GM18526 (cell line): Measurements from ENCODE around the gene CSF3.

ENCODE experiments used
- POLR2A ChIP-seq: IDR thresholded peaks from 3 replicates; pipeline ENCODE4 v1.6.1; 2011; ENCODE audit not compliant: insufficient read length; ENCODE audit errors: extremely low read depth

The CSF3 gene

DNA sequence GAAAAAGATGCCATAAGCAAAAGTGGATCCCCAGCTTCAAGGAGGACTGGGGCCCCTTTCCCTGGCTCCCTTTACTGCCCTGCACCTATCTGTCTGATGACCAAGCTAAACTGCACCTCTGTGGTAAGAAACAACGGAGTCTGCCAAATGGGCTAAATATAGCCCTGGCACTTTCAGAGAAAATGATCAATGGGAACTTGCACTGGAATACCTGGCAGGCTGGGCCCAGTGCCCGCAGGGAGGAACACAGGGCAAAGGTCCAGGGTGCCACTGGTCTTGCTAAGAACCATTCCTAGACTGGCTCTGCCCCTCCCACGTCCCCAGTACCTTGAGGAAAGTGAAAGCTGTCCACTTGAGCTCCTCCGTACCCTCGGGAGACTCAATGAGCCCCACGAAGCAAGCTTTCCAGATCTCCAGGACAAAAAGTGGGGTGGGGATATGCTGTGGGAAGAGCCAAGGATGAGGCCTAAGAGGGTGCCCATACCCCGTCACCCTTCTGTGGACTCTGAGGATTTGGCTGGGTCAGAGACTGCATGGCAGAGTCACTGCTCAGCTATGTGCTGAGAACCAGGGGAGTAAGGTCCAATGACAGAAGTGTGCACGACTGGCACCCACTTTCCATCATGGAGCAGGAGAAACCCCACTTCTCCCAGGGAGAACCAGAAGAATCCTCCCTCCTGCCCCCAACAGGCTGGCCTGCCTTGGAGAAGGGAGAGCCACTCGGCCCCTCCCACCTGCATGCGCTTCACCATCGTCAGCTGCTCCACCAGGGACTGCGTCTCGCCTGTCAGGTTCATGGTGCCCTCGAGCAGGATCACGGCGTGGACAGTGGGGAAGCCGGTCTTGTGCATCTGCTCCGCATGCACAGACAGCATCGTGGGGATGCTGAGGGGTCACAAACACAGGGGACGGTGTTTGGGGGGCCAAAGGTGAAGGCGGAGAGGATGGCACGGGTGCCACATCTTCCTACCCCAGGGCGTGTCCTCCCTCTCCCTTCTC is 17.4 kb downstream of the CSF3 start:
- TF ChIP-seq POLR2A = no peak

DNA sequence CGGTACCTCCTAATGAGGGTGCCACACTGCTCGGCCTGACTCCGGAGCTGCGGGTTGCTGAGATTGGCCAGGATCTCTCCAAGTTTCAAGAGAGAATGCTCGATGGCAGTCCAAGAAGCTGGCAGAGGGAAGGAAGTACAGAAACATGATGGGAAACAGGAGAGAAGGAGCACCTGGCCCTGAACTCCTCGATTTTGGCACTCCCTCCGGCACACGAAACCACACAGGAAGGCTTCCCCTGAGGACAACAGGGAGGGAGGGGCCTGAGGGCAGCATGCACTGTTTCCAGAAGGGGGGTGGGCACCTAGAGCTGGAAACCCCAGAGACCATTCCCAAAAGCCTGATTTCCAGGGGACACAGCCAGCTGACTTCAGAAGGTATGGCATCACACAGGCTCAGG is 18.1 kb downstream of the CSF3 start:
- TF ChIP-seq POLR2A = no peak

DNA sequence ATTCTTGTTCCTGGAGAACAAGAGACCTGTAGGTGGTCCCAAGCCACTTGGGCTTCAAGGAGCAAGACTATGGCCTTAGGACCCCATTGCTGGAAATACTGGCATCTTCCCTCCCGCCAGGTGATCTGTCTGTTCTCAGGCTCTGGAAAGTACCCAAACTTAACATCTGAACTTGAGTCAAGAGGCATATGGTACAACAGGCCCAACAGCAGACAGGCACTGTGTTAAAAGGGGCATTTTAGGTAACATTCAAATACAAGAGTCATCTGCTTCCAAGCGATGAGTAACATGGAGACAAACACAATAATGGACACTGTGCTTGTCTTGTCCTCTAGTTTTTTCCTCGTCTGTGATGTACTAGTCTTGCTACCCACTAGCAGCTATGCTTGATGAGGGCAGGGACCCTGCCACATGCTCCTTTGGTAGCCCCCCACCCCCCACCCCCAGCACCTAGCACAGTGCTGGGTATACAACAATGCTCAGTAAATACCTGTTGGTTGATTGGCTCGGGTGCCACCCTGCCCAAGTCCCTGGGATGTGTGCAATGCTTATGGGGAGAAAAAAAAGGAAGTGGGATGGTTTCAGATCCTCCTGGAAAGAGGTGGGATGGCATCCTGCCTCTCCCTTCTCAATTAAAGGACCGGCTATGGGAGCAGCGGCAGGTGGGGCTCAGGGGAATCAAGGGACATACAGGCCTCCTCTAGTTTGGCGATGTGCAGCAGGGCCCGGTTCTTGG is 19.4 kb downstream of the CSF3 start:
- no peak for TF ChIP-seq POLR2A

DNA sequence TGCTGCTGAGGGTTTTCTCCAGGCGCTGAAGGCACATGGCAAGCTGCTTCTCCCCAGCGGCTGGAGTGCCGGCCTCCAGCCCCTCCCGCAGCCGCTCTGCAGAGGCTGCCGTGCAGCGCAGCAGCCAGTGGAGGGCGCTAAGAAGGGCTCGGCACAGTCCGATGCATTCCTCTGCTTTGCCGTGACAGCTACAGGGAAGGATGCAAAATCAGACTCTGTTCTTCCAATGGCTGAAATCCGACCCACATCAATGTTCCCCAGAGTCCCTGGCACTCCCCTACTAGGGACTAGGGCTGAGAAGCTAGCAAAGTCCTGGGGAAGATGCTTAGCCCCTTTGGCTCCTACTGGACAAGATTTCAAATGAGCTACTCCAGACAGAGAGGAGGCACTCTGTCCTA is 19.9 kb downstream of the CSF3 start:
- no peak for TF ChIP-seq POLR2A

DNA sequence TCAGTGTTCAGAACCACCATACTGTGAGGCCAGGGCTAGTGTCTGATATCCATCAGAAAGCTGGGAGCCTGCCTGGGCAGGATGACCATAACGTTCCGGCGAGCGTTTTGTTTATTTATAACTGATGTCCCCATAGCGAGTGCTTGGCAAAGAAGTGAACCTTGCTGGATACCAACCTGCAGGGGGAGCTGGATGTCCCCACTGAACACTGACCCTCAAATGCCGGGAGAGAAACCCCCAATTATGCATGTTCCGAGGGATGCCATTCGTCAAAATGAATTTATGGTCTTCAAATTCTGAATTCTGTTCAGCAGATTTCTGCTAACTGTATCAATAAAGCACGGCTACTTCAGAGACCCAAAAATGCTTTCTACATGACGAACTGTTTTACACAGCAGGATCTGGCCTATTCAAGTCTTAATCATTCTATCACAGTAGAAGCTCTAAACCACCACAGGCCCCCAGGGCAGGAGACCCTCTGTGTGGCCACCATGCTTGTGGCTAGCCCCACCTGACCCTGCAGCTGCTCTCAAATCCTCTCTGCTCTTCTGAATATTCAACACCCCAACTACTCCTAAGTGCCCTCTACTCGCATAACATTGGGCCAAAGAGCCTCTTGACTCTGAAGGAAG is 23.8 kb downstream of the CSF3 start:
- no peak for TF ChIP-seq POLR2A

DNA sequence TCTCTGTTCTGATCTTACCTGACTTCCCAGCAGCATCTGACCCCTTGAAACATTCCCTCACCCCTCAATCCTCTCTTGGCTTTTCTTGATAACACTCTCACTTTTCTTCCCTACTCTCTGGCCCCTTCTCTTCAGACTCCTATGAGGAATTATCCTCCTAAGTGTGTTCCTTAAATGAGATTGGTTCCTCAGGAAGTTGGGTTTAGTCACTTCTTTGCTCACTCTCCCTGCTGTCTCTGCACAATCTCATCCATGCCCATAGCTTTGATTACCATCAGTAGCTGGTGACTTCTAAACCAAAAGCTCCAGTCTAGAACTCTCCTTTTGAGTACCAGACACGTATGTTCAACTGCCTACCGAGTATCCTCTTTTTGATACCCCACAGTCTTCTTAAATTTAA is 26.0 kb downstream of the CSF3 start:
- no peak for TF ChIP-seq POLR2A

DNA sequence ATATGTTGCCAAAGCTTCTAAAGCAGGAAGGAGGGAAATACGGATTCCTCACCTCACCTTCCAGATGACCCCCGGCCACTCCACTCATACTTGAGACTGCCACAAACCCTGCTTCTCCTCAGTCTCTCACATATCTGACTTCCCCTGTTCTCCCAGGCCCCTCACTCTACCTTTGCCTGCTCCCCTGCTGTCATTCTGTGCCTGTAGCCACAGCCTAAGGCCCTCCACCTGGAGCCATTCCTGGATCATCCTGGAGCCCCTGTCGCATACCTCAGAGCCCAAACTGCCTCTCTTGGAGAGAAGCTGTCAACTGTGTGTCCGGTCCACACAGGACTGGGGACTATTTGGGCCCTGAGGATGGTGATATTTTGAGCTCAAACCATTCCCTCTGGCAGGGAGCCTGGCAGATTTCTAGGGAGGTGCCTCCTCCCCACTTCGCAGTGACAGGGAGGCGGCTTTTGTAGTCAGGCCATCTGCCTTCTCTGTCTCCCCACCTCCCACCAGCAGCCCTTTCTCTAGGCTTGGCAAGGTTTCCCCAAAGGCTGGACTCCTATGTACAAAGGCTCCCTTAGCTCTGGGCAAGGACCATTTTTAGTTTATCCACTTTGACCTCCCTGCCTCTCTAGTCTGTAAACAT is 41.3 kb downstream of the CSF3 start:
- no peak for TF ChIP-seq POLR2A

DNA sequence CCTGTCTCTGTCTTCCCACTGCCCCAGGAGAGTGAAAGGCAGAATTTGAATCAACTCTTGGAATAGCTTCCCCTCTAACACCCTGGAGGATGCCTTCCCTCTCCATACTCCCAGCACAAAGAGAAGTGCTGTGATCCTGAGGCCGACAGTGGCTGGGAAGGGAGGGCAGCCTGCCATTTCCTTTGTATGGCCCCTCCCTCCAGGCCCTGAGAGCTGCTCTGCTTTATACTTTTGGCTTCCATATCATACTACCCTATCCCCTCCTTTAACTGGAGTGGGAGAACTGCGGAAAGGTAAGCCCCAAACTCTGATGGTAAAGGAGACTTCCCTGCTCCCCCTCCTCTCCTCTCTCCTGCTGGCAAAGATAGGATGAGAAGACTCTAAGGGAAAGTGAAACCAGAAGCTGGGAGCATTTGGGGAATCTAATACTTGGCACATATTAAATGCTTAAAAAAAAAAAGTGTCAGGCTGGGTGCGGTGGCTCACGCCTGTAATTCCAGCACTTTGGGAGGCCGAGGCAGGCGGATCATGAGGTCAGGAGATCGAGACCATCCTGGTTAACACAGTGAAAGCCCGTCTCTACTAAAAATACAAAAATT is 43.0 kb downstream of the CSF3 start:
- TF ChIP-seq POLR2A = no peak

DNA sequence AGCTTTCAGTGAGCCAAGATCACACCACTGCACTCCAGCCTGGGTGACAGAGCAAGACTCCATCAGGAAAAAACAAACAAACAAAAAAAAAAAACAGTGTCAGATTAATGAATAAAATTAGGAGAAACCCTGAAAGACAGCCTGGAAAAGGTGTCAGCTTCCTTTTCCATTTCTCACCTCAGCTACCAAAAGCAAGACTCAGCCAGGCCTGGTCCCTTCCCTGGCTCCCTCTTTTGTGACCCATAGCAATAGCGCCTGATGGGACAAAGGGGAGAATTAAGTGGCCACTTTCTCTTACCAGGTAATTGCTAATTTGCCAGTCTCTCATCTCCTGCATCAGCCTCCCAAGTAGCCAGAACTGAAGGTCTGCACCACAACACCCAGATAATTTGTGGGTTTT is 43.6 kb downstream of the CSF3 start:
- TF ChIP-seq POLR2A = no peak

DNA sequence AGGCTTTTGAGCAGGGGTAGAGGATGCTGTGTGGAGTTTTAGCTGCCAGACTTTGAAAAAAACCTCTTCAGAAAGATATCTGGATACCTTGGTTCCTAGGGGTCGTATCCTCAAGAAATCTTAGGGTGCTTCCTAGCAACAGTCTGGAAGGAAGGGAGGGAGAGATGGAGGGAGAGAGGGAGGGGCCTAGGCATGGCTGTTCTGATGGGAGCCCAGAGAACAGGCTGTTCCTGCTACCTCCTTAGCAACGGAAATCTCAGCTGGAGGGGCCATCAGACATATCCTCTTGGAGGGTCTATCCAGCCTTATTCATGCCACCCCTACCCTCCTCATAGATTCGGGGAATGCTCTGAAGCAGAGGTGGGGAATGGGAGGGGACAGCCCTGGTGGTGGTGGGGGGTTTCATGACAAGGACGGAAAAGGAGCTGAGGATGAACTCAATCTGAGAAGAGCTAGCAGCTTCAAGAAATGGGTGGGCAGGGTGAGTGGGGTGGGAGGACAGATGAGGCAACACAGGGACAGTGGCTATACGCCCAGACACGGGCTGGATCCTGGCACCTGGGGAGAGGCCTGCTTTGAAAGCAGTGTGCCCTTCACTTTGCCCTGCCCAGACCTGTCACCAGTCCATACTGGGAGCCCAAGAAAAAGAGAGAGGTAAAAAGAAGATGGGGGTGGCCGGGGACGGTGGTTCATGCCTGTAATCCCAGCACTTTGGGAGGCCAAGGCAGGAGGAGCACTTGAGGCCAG is 44.7 kb downstream of the CSF3 start:
- TF ChIP-seq POLR2A = no peak

DNA sequence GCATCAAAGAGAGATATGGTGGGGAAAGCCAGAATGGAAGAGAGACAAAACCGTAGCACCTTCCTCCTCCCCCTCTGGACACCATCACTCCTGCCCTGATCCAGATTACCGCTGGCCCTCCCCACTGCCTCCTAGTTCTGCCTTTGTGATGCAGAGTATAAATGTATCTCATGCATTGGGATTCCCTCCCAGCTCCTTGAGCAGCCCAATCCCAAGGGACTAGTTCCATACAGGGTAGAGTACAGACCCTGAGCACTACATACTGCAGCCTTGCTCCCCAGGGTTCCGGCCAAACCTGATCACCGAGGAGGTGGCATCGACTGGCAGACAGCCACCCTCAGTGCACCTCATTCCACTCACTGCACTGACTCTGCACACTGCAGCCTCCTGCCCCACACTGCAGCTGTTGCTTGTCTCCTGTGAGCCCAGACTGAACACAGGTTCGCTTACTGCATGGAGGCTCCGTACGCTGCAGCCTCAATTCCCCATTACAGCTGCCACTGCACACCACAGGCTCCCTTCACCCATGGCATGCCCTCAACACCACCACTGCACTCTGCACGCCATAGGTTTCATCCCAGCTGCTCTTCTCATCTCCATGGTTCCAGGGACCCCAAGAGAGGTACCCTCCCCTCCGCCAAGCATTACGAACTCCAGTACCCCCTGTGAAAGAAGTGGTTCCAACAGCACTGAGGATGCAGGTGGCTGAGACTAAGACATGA is 45.8 kb downstream of the CSF3 start:
- no peak for TF ChIP-seq POLR2A

DNA sequence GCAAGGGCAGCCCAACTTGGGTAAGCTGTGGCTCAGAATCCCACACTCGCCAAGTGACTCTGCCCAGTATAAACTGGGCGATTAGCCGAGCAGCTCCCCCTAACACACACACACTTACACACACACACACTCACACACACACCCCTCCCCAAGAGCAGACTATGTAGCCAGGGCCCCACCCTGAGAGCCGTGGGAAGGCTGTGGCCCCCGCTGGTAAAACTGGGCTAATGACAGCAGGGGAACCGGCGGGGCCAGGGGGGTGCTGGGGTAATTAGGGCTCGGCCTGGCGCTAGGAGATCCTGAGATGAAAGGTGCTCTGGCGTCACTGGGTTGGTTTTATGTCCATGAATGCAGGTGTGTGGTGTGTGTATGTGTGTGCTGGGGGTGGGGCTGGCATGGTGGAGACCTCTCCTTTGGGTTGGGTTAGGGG is 46.4 kb downstream of the CSF3 start:
- TF ChIP-seq POLR2A = no peak

DNA sequence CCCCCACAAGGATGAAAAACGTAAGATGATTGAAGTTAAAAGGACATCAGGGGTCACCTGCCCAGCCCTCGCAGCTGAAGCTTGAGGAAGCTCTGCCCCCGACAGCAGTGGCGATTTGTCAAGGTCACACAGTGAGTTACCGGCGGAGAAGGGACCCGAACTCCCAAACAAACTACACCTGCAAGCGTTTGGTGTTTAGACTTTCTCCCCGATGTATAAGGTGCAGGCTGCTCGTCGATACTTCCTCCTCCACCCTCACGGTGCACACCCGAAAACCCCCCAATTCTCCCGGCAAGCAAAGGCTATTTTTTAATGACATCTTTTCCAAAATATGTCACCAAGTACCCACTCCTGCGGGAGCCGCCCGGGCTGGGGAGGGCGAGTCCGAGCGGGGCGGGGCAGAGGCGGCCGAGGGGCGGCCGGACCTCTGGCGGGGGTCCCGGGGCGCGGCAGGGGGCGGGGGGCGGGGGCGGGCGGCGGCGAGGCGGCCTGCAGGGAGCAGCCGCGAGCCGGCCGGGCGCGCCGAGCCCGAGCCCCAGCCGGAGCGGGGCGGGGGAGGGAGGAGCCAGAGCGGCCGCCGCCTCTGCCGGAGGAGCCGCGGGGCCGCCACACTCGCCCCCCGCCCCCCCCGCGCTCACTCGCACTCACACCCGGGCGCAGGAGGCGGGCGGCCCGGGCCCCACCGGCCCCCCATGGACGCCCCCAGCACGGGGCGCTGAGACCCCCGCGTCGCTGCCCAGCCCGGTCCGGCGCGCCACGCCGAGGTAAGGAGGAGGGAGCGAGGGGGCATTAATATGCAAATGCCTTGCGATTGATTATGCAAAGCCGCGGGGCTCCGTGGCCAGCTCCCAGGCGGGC is 47.3 kb downstream of the CSF3 start, which contains the start of gene THRA:
Gene THRA, plus strand, starts transcription at position 637 of the 858 bp plus-strand sequence. CDS start 11,524 bp downstream, outside the sequence.
- no peak for TF ChIP-seq POLR2A
